CD1c-positive myeloid dendritic cell (primary cell): ENCODE data around the gene ZDHHC7.
A peak's percentile ranks its signal among the peaks of the same experiment; 100 is the strongest.

Experiments used
- DNase-seq: peaks from one replicate; pipeline ENCODE4 v3.0.0-alpha.2; 2016; ENCODE audit errors: extremely low spot score

Gene ZDHHC7

DNA sequence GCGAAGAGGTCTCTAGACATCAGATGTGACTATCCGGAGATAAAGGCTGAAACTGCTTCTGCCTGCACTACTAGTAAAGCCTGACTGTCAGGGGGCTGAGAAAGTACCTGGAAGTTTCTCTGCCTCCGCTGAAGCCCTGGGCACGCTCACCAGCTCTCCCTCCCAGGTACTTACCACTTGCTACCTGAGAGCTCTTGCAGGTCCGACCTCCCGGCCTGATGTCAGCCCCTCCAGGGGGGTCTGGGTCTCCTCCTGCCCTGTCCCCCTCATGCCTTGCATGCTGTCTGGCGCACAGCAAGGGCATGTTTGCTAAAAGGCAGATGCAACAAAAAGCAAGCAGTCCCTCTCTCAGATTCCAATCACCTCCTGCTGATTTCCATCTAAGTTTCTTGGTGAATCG lies 17.4 kb downstream of the ZDHHC7 start:
- no peak for DNase-seq

DNA sequence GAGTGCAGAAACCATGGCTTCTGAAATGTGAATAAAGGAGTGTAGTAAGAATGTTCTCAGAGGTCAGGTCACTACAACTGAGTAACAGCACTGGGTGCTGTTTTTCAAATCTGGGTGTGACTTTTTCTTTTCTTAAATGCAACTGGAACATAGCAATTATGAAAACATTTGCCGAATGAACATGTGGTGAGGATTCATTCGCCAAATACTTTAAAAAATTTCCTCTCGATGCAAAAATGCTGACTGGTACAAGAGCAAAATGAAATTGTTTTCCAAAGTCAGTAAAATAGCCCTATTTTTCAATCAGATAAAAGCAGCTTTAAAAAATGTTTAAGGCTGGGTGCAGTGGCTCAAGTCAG lies 18.6 kb downstream of the ZDHHC7 start:
- no peak for DNase-seq

DNA sequence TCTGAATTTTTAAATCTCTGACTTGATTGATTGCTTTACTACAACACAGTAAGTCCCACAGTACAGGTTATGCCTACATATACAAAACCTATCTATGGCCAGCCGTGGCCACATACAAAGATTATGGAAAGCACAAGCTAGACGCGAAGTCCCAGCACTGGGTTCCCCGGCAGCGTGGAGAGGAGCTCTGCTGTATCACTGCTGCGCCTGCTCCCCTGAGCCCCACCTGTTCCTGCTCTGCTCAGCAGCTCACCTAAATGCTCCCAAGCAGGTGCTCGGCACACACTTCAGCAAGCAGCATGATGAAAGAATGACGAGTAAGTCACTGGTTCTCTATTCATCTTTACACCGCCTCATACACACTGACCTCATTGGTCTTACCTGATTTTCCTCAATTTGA lies 20.6 kb downstream of the ZDHHC7 start:
- no peak for DNase-seq

- DNase-seq, result no peak
Measured at GRCh38 chr16:84989749-84990620, 21.4 kb downstream of the ZDHHC7 start.

- no peak for DNase-seq
Measured at GRCh38 chr16:84988328-84989080, 22.8 kb downstream of the ZDHHC7 start.

GRCh38 chr16:84986879-84987278 lies 24.5 kb downstream of the ZDHHC7 start:
- no peak for DNase-seq

- DNase-seq, result no peak
Measured at GRCh38 chr16:84986102-84986501, 25.2 kb downstream of the ZDHHC7 start.

DNA sequence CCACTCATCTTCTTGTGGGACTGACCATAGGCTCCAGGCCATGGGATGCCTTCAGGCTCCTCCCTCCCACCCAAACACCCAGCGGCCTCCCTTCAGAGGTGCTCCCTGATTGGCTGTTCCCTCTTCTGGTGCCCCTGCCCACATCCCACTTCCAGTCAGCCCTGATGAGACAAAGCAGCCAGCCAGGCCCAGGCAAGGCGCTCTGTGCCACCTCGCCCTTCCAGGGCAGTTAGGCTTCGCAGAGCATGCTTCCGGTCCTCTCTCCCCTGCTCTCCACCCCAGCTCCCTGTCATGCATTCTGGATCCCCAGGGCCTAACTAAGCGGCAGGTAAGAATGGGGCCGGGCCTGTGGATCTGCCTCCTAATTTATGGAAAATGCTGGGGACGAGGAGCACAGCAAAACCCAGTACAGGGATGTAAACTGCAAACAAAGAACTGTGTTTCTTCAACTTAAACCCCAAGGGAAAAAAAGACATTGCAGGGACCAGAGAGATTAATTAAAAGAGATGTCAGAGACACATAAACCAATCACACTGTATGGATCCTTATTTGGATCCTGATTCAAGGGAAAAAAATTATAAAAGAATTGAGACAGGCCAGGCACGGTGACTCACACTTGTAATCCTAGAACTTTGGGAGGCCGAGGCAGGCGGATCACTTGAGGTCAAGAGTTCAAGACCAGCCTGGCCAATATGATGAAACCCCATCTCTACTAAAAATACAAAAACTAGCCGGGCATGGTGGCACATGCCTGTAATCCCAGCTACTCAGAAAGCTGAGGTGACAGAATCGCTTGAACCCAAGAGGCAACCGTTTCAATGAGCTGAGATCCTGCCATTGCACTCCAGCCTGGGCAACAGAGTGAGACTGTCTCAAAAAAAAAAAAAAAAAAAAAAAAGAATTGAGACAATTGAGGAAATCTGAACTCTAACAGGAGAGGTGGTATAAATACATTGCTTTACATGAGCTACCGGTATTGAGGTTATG lies 26.0 kb downstream of the ZDHHC7 start:
- DNase-seq, result no peak

GRCh38 chr16:84982434-84982833 lies 28.9 kb downstream of the ZDHHC7 start:
- peak; percentile 79 for DNase-seq

GRCh38 chr16:84979516-84979915 lies 31.8 kb downstream of the ZDHHC7 start:
- DNase-seq, result no peak

DNA sequence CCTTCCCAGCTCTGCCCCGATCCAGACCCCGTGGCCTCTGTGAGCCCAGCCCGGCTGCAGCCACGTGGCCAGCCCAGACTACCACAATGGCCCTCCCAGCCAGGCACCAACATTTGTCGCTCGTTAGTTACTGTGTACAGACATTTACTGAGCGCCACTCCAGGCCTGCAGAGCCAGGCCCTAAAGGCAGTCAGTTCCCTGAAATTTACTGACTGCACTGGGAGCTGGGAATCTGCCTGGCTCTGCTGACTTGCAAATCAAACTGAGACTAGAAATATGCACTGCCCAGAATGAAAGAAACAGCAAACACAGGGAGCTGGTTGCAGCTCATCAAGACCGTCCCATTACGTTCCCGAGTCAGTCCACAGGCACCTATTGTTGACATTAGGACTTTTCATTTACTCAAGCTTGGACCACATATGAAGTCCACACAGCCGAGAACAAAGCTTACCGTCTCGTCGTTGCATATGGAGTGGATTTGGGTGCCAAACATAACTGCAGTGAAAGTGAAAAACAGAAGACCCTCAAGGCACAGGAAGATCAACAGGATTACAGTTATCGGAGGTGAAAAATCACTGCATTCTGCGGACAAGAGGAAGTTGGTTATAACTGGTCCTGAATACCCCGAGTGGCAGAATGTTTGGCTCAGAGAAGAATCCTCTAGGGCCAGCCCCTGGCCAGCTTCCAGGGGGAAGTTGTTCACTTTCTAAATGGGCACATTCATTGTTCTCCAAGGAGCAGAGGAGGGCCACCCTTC lies 34.5 kb downstream of the ZDHHC7 start:
- peak; percentile 56 for DNase-seq

GRCh38 chr16:84975522-84975921 lies 35.8 kb downstream of the ZDHHC7 start:
- DNase-seq, result no peak

GRCh38 chr16:84975066-84975465 lies 36.3 kb downstream of the ZDHHC7 start:
- DNase-seq, result no peak

- DNase-seq, result no peak
Measured at GRCh38 chr16:84973776-84974523, 37.4 kb downstream of the ZDHHC7 start.

- DNase-seq, result no peak
Measured at GRCh38 chr16:84973236-84973635, 38.1 kb downstream of the ZDHHC7 start.

- DNase-seq, result peak; percentile 85
Measured at GRCh38 chr16:84970447-84971127, 40.7 kb downstream of the ZDHHC7 start.

- DNase-seq, result no peak
Measured at GRCh38 chr16:84967828-84968227, 43.5 kb downstream of the ZDHHC7 start.

GRCh38 chr16:84965428-84966415 lies 45.6 kb downstream of the ZDHHC7 start:
- DNase-seq, result no peak
